CMK (cell line): Measurements from ENCODE around the gene PPP1R37.

Experiments used
- DNase-seq: peaks from one replicate; pipeline ENCODE4 v3.0.0-alpha.2; 2010; ENCODE audit warnings: low read depth

Gene PPP1R37

DNA sequence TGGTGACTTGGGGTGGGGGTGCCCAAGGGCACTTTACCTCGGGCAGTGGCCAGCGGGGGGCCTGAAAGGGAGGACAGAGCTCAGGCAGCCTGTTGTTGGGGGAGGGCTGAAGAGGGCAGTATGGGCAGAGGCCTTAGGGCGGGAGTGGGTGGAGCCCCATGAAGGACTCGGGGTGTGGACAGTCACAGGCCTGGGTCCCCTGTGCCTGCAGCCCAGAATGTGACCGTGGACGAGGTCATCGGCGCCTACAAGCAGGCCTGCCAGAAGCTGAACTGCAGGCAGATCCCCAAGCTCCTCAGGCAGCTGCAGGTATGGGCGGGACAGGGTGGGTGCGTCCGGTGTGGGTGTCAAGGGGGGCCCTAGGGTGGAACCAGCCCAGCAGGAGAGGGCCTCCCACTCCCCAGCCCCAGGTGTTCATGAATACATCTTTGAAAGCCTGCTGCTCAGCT, 45.3 kb downstream of the PPP1R37 start:
- no peak for DNase-seq

DNA sequence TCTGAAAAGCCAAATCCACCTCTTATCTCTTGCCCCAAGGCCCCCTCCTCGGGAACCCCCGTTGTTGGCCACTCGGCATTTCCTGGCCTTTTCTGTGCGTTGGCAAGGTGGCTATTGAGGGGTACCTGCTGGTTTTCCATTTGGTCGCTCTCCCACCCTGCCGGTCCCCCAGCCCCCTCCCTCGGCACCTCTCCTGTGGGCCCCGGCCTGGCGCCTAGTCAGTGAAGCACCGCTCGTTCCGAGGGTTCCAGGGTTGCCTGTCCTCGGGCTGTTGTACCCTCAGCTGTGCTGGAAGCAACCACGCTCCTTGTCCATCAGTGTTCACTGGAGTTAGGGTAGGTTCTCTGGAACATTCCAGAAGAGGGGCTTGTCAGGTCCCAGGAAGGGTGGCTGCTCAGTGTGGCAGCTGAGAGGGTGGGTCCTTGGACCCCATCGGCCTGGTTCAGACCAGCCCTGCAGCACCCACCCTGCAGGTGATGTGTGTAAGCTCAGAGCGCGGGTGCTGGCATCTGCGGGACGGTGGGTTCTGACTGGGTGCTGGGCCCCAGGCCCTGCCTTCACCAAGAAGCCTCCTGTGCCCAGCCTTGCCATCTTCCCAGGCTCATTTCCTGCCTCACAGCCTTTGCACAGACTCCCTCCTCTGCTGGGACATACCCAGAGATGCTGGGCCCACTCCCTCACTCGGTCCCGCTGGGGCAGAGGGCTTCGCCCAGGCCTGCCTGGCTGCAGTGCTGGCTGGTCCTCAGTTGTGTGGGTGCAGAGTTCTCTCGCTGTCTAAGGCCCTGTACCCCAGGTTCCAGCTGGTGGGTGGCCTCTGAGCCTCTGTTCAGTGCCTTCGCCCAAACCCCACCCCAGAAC, 46.5 kb downstream of the PPP1R37 start:
- DNase-seq = no peak

DNA sequence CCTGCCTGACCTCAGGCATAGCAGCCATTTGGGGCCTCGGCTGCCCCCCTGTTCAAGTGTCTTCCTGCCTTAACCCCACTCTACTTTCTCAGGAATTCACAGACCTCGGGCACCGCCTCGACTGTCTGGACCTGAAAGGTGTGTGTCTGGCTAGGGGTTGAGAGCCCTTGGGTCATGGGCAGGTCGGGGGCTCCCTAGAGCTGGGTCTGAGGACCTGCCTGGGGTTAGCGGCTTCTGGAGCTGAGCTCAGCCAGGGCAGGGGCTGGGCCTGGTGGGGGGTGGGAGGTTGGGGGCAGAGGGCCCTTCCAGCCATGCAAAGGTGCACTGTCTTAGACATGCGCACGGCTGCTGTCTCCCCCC, 47.1 kb downstream of the PPP1R37 start:
- no peak for DNase-seq

DNA sequence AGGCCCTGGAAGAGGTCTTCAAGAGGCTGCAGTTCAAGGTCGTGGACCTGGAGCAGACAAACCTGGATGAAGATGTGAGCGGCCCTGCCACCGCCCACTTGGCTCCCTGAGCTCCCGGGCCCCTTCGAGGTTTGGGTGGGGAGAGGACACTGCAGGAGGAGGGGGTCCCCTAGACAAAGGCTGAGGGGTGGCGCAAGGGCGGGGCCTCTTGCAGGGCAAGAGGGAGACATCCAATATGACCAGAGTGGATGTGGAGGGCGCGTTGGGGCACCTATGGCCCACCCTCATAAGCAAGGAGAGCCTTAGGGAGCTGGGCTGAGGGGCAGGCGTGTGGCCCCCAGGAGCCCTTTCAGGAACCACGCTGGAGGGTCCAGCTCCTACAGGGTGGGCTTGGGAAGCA, 47.6 kb downstream of the PPP1R37 start:
- DNase-seq = no peak

DNA sequence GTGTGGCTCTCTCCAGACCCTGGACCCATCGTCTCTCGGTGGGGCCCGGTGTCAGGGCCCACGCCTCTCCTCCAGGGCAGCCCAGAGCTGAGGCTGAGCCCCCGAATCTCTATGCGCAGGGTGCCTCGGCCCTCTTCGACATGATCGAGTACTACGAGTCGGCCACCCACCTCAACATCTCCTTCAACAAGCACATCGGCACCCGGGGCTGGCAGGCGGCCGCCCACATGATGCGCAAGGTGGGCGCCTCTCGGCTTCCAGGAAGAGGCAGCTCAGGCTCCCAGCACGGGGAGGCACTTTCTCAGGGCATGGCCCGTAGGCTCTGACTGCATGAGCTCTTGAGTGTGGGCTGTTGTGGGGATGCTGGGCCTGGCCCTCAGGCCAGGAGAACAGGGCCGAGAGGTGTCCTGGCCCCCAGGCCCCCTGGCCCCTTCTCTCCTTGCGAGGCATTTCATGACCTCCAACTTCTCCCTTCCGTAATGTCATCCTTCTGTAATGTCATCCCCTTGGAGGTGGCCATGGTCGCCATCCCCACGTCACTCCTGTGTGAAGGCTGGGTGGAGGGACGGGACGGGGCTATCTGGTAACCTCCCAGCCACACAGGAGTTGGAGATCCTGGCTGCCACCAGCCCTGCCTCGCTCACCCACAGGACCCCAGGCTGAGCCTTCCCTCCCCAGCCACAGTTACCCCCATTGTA, 48.4 kb downstream of the PPP1R37 start:
- DNase-seq = no peak

DNA sequence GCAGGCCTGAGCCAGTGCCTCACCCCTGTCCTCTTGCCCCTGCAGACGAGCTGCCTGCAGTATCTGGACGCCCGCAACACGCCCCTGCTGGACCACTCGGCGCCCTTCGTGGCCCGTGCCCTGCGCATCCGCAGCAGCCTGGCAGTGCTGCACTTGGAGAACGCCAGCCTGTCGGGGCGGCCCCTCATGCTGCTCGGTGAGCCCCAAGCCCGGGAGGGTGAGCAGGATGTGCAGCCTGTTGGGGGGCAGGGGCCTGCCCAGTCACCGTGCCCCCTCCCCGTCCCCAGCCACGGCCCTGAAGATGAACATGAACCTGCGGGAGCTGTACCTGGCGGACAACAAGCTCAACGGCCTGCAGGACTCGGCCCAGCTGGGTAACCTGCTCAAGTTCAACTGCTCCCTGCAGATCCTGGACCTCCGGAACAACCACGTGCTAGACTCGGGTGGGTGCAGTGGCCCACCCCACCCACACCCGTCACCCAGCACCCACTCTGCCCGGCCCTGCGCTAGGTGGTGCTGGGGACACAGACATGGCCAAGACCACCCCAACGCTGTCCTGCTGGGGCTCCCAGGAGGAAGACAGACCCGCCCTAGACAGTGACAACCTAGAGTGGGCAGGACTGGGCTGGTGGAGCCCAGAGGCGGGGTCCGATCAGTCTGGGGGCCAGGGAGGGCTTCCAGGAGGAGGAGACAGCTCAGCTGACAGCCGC, 49.2 kb downstream of the PPP1R37 start:
- DNase-seq = no peak

DNA sequence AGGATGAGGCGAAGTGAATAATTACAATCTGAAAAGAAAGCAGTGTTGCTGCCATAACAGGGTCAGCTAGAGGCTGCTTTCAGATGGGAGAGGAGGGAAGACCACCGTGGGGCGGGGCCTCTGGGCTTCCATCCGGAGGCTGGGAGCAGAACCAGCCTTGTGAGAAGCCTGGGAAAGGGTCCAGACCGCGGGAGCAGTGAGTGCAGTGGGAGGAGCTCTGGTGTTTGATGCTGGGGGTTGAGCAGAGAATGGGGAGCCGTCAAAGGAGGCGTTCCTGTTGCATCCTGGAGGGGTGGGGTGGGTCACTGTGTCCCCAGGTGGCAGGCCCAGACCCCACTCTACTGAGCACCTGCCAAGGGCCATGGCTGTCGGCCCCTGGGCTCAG, 49.7 kb downstream of the PPP1R37 start:
- DNase-seq = no peak

DNA sequence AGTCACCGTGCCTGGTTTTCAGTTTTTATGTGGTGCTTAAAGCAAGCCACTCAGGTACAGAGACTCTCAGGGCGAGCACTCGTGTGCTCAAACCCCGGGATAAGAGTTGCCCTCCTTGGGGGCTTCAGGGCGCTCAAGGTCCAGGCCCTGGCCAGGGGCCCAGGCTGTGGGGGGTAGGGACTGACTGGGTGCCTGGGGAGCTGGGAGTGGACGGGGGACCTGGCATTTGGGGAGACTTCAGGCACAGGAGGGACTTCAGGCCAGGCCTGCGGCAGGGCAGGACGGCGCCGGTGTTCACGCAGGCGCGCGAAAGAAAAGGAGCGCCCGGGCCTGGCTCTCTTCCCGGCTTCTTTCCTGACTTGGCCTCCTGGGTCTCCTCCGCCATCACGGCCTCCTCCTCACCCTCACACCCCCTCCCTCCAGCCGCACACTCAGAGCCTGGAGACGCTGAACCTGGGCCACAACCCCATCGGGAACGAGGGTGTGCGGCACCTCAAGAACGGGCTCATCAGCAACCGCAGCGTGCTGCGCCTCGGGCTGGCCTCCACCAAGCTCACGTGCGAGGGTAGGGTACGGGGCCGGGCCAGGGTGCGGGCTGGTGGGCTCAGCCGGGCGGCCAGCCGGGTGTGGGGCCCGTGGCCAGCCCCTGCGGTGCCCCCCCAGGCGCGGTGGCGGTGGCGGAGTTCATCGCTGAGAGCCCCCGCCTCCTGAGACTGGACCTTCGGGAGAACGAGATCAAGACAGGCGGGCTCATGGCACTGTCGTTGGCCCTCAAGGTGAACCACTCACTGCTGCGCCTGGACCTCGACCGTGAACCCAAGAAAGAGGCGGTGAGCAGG, 51.7 kb downstream of the PPP1R37 start:
- no peak for DNase-seq

DNA sequence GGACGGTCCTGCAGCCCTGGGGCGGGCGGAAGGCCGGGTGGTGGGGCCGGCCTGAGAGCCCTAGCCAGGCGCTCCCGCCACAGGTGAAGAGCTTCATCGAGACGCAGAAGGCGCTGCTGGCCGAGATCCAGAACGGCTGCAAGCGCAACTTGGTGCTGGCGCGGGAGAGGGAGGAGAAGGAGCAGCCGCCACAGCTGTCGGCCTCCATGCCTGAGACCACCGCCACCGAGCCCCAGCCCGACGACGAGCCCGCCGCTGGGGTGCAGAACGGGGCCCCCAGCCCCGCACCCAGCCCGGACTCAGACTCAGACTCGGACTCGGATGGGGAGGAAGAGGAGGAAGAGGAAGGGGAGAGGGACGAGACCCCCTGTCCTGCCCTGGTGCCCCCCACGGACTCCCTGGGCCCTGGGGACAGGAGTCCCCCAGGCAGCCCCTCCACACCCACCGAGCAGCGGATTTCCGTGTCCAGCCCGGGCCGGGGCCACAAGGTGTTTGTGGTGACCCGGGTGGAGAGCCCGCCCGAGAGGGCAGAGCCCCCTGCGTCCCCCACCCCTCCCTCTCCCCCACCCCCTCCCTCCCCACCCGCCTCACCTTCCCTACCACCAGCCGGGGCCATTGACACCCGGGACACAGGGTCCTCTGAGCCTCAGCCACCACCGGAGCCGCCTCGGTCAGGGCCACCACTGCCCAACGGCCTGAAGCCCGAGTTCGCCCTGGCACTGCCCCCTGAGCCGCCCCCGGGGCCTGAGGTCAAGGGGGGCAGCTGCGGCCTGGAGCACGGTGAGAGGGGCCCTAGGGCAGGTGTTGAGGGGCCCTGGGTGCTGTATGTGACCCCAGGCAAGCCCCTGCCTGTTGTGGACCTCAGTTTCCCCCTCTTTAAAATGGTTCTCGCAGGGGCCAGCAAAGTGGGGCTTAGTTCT, 52.6 kb downstream of the PPP1R37 start:
- no peak for DNase-seq

DNA sequence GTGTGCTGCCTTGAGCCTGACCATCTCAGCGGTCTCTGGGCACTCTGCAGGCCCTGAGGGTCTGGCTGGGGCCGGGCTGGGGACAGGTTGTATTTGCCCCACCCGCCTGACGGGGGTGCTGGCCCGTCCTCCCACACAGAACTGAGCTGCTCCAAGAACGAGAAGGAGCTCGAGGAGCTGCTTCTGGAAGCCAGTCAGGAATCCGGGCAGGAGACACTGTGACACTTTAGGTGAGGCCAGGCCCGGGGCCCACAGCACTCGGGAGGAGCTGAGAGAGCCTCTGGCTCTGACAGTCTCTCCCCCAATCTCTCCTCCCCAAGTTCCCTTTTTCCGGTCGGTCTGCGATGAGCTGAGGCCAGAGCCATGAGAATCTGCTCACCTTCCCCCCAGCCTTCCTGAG, 53.3 kb downstream of the PPP1R37 start:
- no peak for DNase-seq

DNA sequence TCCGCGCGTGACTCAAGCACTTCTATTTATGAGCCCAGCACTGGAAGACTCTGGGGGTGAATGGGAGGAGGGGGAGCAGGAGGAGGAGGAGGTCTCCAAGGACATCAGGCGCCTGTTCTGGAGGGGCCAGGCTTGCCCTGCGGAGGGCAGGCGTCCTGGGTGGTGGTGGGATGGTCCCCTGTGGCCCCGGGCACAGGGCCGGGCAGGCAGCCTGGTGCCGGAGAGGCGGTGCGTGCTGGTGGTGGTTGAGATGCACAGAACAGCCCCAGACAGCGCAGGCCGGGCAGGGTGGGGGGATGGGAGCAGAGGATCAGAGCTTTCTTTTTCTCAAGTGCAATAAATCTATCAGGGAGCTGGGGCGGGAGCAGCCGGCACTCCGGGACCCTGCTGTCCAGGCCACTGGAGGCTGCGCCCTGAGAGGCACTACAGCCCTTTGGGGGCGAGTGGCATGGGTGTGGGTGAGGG, 53.8 kb downstream of the PPP1R37 start:
- no peak for DNase-seq

DNA sequence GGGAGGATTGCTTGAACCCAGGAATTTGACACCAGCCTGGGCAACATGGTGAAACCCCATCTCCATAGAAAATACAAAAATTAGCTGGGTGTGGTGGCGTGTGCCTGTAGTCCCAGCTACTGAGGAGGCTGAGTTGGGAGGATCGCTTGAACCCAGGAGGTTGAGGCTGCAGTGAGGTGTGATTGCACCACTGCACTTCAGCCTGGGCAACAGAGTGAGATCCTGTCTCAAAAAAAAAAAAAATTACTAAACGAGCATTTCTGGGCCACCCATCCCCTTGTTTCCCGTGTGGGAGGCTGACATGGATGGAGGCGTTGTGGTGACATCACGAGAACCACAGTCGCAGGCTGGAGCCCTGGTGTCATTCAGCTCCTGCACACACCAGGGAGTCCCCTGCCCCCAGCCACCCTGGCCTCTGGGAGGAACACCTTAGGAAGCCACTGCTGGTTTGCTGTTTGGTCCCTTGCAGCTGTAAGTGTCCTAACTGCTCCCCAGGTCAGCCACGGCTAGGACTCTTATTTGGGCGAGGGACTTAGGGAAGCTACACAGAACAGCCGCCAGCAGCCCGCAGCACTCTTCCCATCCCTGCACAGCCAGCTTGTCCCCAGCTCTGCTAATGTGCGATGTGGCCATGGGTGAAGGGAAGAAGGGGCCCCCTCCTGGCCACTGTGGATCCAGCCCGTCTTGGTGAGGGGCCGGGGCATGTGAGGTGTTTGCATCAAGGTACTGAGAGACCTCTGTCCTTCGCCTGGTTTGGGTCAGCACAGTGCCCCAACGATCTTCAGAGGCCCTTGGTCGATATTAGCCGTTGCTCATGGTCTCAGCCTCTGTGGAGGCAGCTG, 55.1 kb downstream of the PPP1R37 start:
- no peak for DNase-seq

DNA sequence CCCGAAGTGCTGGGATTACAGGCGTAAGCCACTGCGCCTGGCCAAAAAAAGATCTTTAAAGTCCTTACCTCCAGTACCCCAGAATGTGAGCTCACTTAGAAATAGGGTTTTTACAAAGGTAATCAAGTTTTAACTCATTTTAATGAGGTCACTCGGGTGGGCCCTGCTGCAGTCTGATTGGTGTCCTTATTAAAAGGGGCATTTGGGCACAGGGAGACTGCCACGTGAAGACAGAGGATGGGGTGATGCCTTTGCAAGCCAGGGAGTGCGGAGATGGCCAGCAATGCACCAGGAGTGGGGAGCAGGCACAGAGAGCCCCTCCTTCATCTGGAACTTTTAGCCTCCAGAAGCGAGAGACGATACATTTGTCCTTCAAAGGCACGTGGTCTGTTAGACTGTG, 56.1 kb downstream of the PPP1R37 start:
- no peak for DNase-seq

DNA sequence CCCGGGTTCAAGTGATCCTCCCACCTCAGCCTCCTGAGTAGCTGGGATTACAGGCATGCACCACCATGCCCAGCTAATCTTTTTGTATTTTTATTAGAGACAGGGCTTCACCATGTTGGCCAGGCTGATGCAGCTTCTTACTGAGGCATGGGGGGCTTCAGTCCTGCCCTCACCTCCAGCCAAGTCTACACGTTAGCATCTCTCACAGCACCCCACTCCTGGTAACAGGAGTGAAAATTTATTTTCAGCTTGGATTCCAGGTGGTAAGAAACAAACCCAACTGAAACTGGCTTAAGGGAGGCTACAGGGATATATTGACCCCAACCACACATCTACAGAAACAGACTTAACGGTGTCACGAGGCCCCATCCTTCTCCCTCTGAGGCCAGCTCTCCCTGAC, 57.2 kb downstream of the PPP1R37 start:
- DNase-seq = no peak

DNA sequence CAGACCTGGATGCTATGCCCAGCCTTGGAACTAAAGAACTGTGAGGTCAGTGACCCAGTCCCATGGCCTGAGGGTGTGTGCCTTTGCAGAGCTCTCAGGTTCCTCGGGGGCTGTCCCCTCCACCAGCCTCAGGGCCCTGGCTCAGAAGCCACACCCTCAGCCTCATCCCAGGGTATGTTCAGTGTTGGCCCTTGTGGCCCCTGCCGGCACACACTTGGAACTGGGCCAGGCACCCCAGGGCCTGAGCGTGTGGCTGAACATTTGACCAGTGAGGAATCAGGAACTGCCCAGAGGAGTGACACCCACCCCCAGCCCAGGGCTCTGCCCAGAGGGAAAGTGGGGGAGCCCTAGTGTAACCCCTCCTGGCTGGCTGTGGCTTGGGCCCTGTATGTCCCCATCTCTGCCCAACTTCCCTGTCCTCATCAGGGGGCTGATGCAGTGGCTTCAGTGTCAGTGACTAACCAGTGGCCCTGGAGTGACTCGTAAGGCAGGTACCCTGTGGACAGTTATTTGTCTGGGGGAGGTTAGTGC, 57.8 kb downstream of the PPP1R37 start:
- DNase-seq = no peak

DNA sequence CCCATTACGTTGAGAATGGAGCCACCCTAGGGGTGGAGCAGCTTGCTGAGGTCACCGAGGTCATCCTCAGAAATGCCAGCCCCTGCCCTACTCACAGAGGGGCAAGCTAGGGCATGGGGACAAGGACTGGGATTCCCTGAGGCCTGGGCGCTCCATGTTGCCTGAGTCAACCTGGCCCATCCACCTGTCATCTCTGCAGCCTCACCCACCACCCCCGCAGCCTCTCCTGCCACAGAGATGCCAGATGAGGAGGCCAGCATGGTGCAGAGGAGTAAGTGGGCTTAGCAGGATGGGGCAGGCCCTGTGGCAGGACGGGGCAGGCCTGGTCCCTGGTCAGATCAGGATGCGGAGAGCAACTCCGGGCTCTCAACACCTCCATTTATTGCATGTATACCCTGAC, 58.3 kb downstream of the PPP1R37 start:
- no peak for DNase-seq

DNA sequence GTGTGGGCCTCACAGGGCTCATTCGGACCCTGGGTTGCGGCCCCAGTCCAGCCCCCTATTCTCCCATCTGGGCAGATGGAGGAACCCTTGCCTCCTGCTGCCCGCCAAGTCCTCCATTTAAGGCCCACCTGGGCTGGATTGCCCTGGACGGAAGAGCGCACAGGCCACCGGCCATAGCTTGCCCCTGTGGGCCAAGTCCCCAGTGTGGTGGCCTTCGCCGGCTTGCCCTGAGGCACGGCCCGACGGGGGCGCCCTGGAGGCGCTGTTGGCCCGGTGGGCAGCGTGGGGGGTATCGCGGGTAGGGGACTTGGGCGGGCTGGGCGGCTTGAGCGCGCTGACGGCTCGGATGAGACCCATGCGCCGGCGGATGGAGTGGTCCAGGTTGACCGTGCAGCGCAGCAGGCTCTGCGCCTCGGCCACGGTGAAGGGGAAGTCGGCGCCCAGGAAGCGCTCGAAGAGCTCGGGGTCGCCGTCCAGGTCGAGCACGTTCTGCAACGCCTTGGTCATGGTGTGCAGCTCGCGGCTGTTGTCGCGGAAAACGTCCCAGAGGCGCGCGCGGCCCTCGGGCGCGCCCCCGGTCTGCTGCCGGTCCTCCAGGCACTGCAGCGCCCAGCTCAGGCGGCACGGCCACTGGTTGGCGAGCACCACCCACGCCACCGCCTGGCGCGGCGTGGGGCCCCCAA, 59.0 kb downstream of the PPP1R37 start:
- DNase-seq = no peak

DNA sequence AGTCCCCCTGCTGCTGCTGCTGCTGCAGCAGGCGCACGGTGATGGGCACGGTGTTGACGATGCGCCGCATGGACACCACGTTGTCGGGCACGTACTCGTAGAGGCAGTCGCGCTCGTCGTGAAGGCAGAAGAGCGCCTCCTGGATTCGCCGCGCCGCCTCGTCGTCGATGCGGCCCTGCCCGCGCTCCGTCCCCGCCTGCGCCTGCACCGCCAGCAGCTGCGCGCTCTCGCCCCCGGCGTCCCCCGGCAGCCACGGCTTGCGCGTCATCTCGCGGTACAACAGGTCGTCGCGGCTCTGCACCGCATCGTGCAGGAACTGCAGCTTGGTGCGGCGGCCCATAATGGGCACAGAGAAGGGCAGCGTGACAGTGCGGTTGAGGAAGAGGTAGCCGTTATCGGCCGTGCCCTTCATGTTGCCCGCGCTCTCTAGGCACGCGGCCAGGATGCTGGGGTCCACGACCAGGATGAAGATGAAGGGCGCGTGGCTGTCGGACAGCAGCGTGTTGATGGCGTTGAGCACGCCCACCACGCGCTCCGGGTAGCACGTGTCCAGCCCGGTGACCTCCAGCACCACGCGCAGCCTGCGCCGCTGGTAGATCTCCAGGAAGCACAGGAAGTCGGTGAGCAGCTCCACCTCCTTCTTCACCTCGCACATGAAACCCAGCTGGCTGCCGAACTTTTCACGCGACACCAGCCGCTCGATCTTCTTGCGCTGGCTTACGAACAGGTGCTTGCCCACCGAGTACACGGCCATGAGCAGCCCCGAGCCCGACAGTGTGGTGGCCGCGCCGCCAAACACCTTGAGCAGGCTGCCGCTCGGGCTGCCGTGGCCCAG, 59.7 kb downstream of the PPP1R37 start:
- DNase-seq = no peak
